Pancreas (tissue), 10 donors: ENCODE measurements around the gene ITPR2. TPM values are rescaled to one million over a fixed set of nuclear protein-coding genes. Genes with fewer than 3 reads are reported as not detected.

Source experiments
- ATAC-seq, 4 donors: fragments of 200-7000 bp; cut with Tn5 transposase; one replicate each; pipeline versions ENCODE4 v1.8.0 to v1.9.1; 2020; ENCODE audit warnings: mild to moderate bottlenecking in 4 of 4, moderate library complexity in 4 of 4
- DNase-seq, 6 donors: peaks; one replicate each; pipeline ENCODE4 v3.0.0-alpha.2; 2020
- FAIRE-seq: peaks from 2 replicates; lab custom pipeline; 2012; peaks lifted over from hg19 to GRCh38; lab: Jason Lieb, UNC
- H3K27ac ChIP-seq, 4 donors: fragments of 200-600 bp; sonication (generic); 1 replicate in 3 of 4; 2 replicates in 1 of 4; pipeline versions ENCODE4 v1.5.0 to v1.8.0; 2020
- H3K27me3 ChIP-seq, 4 donors: fragments of 200-600 bp; one replicate each; pipeline ENCODE4 v1.8.0; 2021
- H3K36me3 ChIP-seq, 3 donors: fragments of 200-600 bp; sonication (generic) in 1 of 3; one replicate each; pipeline versions ENCODE4 v1.5.0 to v1.8.0; 2020 to 2021
- H3K4me1 ChIP-seq, 3 donors: fragments of 200-600 bp; one replicate each; pipeline ENCODE4 v1.8.0; 2021
- H3K4me3 ChIP-seq, 4 donors: fragments of 200-600 bp; sonication (generic) in 2 of 4; one replicate each; pipeline versions ENCODE4 v1.5.0 to v1.8.0; 2020 to 2021
- H3K9me3 ChIP-seq, 4 donors: fragments of 200-600 bp; one replicate each; pipeline ENCODE4 v1.8.0; 2021
- CTCF ChIP-seq, 4 donors: fragments of 200-600 bp; sonication (generic) in 3 of 4; IDR thresholded peaks; one replicate each; pipeline versions ENCODE4 v1.5.0 to v1.8.0; 2021; ENCODE audit warnings: antibody characterized with exemption in 4 of 4
- WGBS, 2 donors: extraction: QIAGEN DNeasy Blood & Tissue Kit; methylation state at CpG; one replicate each; pipeline ENCODE4 v1.1.7; 2013; 5-methylcytosine and 5-hydroxymethylcytosine counted together
- intact Hi-C, 3 donors: fragments of 100-400 bp; cut with DNase I; formaldehyde crosslinking; loops; one replicate each; pipeline versions ENCODE4 v1.11.1 to v1.14.2; 2022
- polyA plus RNA-seq, 2 donors: library from polyadenylated mRNA; stranded (reverse); fragments of 200-250 nt; gene quantifications; one replicate each; pipeline ENCODE4 v1.2.3, GENCODE V29; 2013
- total RNA-seq, 6 donors: library from RNA; stranded (reverse); fragmentation: NEBNext Ultra II Directional in 4 of 6; extraction: Animal tissue kit (Norgen Biotek cat#: 25700) in 4 of 6; gene quantifications; one replicate each; pipeline versions ENCODE4 v1.2.1 to v1.2.4, GENCODE V29; 2021 to 2023
- donor health status: healthy with polysubstance abuse.
- donor health status: DM: no; HTN: no; CAD: no; lungs with moderate emphysema.
- donor health status: DM: no; HTN: no; CAD: no.
- donor health status: control.
- donor health status: control.
- donor health status: Bipolar disorder and iron deficiency.
- donor health status: DM: yes; HTN: yes; CAD: no.
- donor health status: DM: no; HTN: no; CAD: no.
- donor health status: DM: no; HTN: no; CAD: no.
- donor health status: DM: yes; HTN: yes; CAD: no.

The ITPR2 gene
- total and polyA plus RNA-seq, 8 donors = 3.3 to 51.8 (median 25.5) TPM

GRCh38 chr12:26622601-26623000 lies 210.4 kb downstream of the ITPR2 start:
- TF ChIP-seq CTCF (IDR thresholded peaks at IDR 0.05) = no peak

GRCh38 chr12:26621932-26622331 lies 211.1 kb downstream of the ITPR2 start:
- Histone ChIP-seq H3K36me3 (peaks cover 0 to 19% (median 9%) of the 10 kb centered on the region in 3 donors), H3K9me3 (no peaks in the 10 kb centered on the region), H3K4me3 (no peak overlapping the region), H3K27ac (no peak overlapping the region), H3K27me3 (no peaks in the 10 kb centered on the region), H3K4me1 (no peaks in the 10 kb centered on the region)
- ATAC-seq (no peak), FAIRE-seq (no peak), DNase-seq (no peak)
- no peak for TF ChIP-seq CTCF (IDR thresholded peaks at IDR 0.05)
- WGBS, 2 donors = 90 to 95% methylated on average over 3 of the region's 3 CpGs
- intact Hi-C loops = no loop called here

More at GRCh38 chr12:26622601-26623000, 210.4 kb downstream of the ITPR2 start:
- Histone ChIP-seq H3K27ac (no peak overlapping the region), H3K9me3 (no peaks in the 10 kb centered on the region), H3K36me3 (peaks cover 0 to 19% (median 9%) of the 10 kb centered on the region in 3 donors), H3K4me1 (no peaks in the 10 kb centered on the region), H3K27me3 (no peaks in the 10 kb centered on the region), H3K4me3 (no peak overlapping the region)
- no peak for DNase-seq
- WGBS, 2 donors = 93 to 97% methylated on average over 5 of the region's 5 CpGs
- FAIRE-seq = no peak
- ATAC-seq = no peak
- intact Hi-C loops = no loop called here

- H3K9me3 ChIP-seq = no peaks in the 10 kb centered on the region
- no peak for TF ChIP-seq CTCF (IDR thresholded peaks at IDR 0.05)
- H3K4me1 ChIP-seq = no peaks in the 10 kb centered on the region
- intact Hi-C loops = no loop called here
- H3K27me3 ChIP-seq = no peaks in the 10 kb centered on the region
- no peak overlapping the region for H3K4me3 ChIP-seq
- H3K27ac ChIP-seq = no peak overlapping the region
- ATAC-seq (no peak), FAIRE-seq (no peak), DNase-seq (no peak)
- H3K36me3 ChIP-seq = peaks cover 0 to 16% (median 9%) of the 10 kb centered on the region in 3 donors
- 86 to 93% methylated on average over 5 of the region's 5 CpGs for WGBS, 2 donors
These were observed 212.1 kb downstream of the ITPR2 start for GRCh38 chr12:26620907-26621306.

- DNase-seq = no peak
- WGBS, 2 donors = 92 to 100% methylated on average over 1 of the region's 1 CpG
- intact Hi-C loops = no loop called here
These were observed 215.5 kb downstream of the ITPR2 start for GRCh38 chr12:26617513-26617912.

More at GRCh38 chr12:26617513-26617912, 215.5 kb downstream of the ITPR2 start:
- no peaks in the 10 kb centered on the region for H3K9me3 ChIP-seq
- TF ChIP-seq CTCF (IDR thresholded peaks at IDR 0.05) = no peak
- no peak for FAIRE-seq
- no peak overlapping the region for H3K27ac ChIP-seq
- ATAC-seq = no peak
- peaks cover 0 to 15% (median 9%) of the 10 kb centered on the region in 3 donors for H3K36me3 ChIP-seq
- no peak overlapping the region for H3K4me3 ChIP-seq
- no peaks in the 10 kb centered on the region for H3K27me3 ChIP-seq
- H3K4me1 ChIP-seq = no peaks in the 10 kb centered on the region
